GM12878 (cell line): ENCODE results near the gene CCR2. TPM values are rescaled to one million over a fixed set of nuclear protein-coding genes. Genes with fewer than 3 reads are reported as not detected.

Experiments used
- CREM ChIP-seq: IDR thresholded peaks from 2 replicates; pipeline ENCODE4 v1.6.1; 2014; ENCODE audit warnings: antibody characterized with exemption, low read depth
- DPF2 ChIP-seq: fragments of 450-650 bp; IDR thresholded peaks from 2 replicates; pipeline ENCODE4 v1.6.1; 2017; ENCODE audit warnings: mild to moderate bottlenecking
- EED ChIP-seq: sonication (generic); IDR thresholded peaks from 2 replicates; pipeline ENCODE4 v1.6.1; 2016; ENCODE audit warnings: antibody characterized with exemption, low read depth
- ESRRA ChIP-seq: IDR thresholded peaks from 2 replicates; pipeline ENCODE4 v1.6.1; 2012; ENCODE audit warnings: mild to moderate bottlenecking, low read length, improper control_type of control experiment
- FOXM1 ChIP-seq: IDR thresholded peaks from 2 replicates; pipeline ENCODE4 v1.6.1; 2012; ENCODE audit warnings: low read depth, mild to moderate bottlenecking, inconsistent platforms, low read length, moderate library complexity
- GATAD2B ChIP-seq: fragments of 450-650 bp; conservative IDR thresholded peaks from 2 replicates; pipeline ENCODE4 v1.6.1; 2017; ENCODE audit warnings: low read depth, mild to moderate bottlenecking, moderate library complexity
- IRF5 ChIP-seq: fragments of 450-650 bp; IDR thresholded peaks from 2 replicates; pipeline ENCODE4 v1.6.1; 2017; ENCODE audit warnings: borderline replicate concordance
- JUNB ChIP-seq: IDR thresholded peaks from 2 replicates; pipeline ENCODE4 v1.6.1; 2016; ENCODE audit warnings: antibody characterized with exemption, mild to moderate bottlenecking
- JUND ChIP-seq: IDR thresholded peaks from 2 replicates; pipeline ENCODE4 v1.6.1; 2012; ENCODE audit warnings: low read depth, mild to moderate bottlenecking, low read length, improper control_type of control experiment, moderate library complexity
- NR2C2 ChIP-seq: IDR thresholded peaks from 2 replicates; pipeline ENCODE4 v1.6.1; 2011; ENCODE audit warnings: borderline replicate concordance, low read depth; ENCODE audit not compliant: control insufficient read depth, insufficient read length
- PML ChIP-seq: IDR thresholded peaks from 2 replicates; pipeline ENCODE4 v1.6.1; 2012; ENCODE audit warnings: low read length, inconsistent platforms
- PRDM15 ChIP-seq: fragments of 450-650 bp; formaldehyde crosslinking; IDR thresholded peaks from 2 replicates; pipeline ENCODE4 v1.4.0; 2020; ENCODE audit warnings: mild to moderate bottlenecking, moderate library complexity
- RBBP5 ChIP-seq: fragments of 200-600 bp; sonication (generic); conservative IDR thresholded peaks from 2 replicates; pipeline ENCODE4 v1.6.1; 2016
- RELB ChIP-seq: fragments of 450-650 bp; IDR thresholded peaks from 2 replicates; pipeline ENCODE4 v1.6.1; 2017; ENCODE audit warnings: low read depth, mild to moderate bottlenecking, moderate library complexity
- SREBF1 ChIP-seq: IDR thresholded peaks from 2 replicates; pipeline ENCODE4 v1.6.1; 2012; ENCODE audit warnings: mild to moderate bottlenecking, low read length
- YY1 ChIP-seq: IDR thresholded peaks from 2 replicates; pipeline ENCODE4 v1.6.1; 2011; ENCODE audit warnings: low read depth, mild to moderate bottlenecking, low read length
- ZBTB11 ChIP-seq: fragments of 450-650 bp; formaldehyde crosslinking; IDR thresholded peaks from 2 replicates; pipeline ENCODE4 v1.5.0; 2022; ENCODE audit warnings: mild to moderate bottlenecking, missing genetic modification characterization
- polyA plus RNA-seq, 11 experiments: library from polyadenylated mRNA; depleted of rRNA in 4 of 11; unstranded in 6 of 11; stranded (reverse) in 5 of 11; fragments of >200 nt; fragmentation: Nextera tagmentation in 4 of 11; fragmentation: Illumina TruSeq in 1 of 11; extraction: Ambion mirVana in 4 of 11; extraction: Trizol in 1 of 11; gene quantifications; 1 replicate in 1 of 11; 2 replicates in 10 of 11; pipeline versions ENCODE4 v1.2.1 to v1.2.3, GENCODE V29; 2011 to 2016; ENCODE audit warnings: inconsistent platforms in 2 of 11, missing spikeins in 2 of 11, low read depth in 1 of 11
- total RNA-seq, 4 experiments: library from RNA; depleted of rRNA in 3 of 4; stranded (reverse); fragments of >200 nt in 3 of 4; fragmentation: Illumina TruSeq in 1 of 4; extraction: Trizol in 1 of 4; gene quantifications; 2 replicates each; pipeline versions ENCODE4 v1.2.1 to v1.2.3, GENCODE V29; 2013 to 2021
- TF ChIP-seq, protein P1 (sequence below): IDR thresholded peaks from 2 replicates; pipeline ENCODE4 v1.6.1; 2012; ENCODE audit warnings: low read depth, low read length, improper control_type of control experiment
- TF ChIP-seq, protein P2 (sequence below): IDR thresholded peaks from 2 replicates; pipeline ENCODE4 v1.6.1; 2012; ENCODE audit warnings: low read depth, low read length, improper control_type of control experiment

The CCR2 gene
- total and polyA plus RNA-seq, 10 of the 15 experiments (the other 5 are each of a cell fraction or from before 2014, with no cell fraction given) = 1.9 to 4.7 (median 3.5) TPM; not detected in 1

DNA sequence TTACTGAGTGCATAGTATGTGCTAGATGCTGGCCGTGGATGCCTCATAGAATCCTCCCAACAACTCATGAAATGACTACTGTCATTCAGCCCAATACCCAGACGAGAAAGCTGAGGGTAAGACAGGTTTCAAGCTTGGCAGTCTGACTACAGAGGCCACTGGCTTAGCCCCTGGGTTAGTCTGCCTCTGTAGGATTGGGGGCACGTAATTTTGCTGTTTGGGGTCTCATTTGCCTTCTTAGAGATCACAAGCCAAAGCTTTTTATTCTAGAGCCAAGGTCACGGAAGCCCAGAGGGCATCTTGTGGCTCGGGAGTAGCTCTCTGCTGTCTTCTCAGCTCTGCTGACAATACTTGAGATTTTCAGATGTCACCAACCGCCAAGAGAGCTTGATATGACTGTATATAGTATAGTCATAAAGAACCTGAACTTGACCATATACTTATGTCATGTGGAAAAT, 15.8 kb downstream of the CCR2 start (continued):
- TF ChIP-seq ZBTB11 (CRISPR knock-in tag) (no peak), SREBF1 (no peak), CREM (peak; percentile 60), EED (peak; percentile 79), RELB (0 out of 2 replicates have a peak, but pooled peaks have one; percentile 21), ESRRA (peak; percentile 92; the same call in 1 of the 2 replicates), PML (peak; percentile 64; the same call in 1 of the 2 replicates), IRF5 (no peak), RBBP5 (no peak), DPF2 (peak; percentile 79), NR2C2 (no peak), FOXM1 (peak; percentile 83; the same call in 1 of the 2 replicates), JUNB (peak; percentile 95), YY1 (no peak), GATAD2B (peak; percentile 43; the same call in 1 of the 2 replicates), PRDM15 (no peak), JUND (peak; percentile 42; the same call in 1 of the 2 replicates)
- TF ChIP-seq, protein P1, sequence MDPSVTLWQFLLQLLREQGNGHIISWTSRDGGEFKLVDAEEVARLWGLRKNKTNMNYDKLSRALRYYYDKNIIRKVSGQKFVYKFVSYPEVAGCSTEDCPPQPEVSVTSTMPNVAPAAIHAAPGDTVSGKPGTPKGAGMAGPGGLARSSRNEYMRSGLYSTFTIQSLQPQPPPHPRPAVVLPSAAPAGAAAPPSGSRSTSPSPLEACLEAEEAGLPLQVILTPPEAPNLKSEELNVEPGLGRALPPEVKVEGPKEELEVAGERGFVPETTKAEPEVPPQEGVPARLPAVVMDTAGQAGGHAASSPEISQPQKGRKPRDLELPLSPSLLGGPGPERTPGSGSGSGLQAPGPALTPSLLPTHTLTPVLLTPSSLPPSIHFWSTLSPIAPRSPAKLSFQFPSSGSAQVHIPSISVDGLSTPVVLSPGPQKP = no peak
- TF ChIP-seq, protein P2, sequence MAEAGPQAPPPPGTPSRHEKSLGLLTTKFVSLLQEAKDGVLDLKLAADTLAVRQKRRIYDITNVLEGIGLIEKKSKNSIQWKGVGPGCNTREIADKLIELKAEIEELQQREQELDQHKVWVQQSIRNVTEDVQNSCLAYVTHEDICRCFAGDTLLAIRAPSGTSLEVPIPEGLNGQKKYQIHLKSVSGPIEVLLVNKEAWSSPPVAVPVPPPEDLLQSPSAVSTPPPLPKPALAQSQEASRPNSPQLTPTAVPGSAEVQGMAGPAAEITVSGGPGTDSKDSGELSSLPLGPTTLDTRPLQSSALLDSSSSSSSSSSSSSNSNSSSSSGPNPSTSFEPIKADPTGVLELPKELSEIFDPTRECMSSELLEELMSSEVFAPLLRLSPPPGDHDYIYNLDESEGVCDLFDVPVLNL = no peak
